Peyer's patch (tissue), 4 donors: ENCODE measurements around the gene SWT1.

ENCODE experiments used
- CTCF ChIP-seq, 6 experiments: fragments of 450-650 bp in 4 of 6; fragments of 200-600 bp in 2 of 6; sonication (generic) in 1 of 6; IDR thresholded peaks; one replicate each; pipeline ENCODE4 v1.5.1; 2017 to 2019; ENCODE audit warnings: antibody characterized with exemption in 6 of 6, mild to moderate bottlenecking in 3 of 6, moderate library complexity in 1 of 6
- POLR2A ChIP-seq, 2 donors: fragments of 450-650 bp; IDR thresholded peaks; one replicate each; pipeline ENCODE4 v1.5.1; 2017; ENCODE audit warnings: antibody characterized with exemption in 2 of 2, mild to moderate bottlenecking in 2 of 2, moderate library complexity in 2 of 2

GRCh38 chr1:185289880-185290279 is 132.9 kb downstream of the SWT1 start:
- TF ChIP-seq CTCF (IDR thresholded peaks at IDR 0.05), result no peak
- TF ChIP-seq POLR2A (IDR thresholded peaks at IDR 0.05), result no peak
